Endodermal cell (in vitro differentiated cells): Measurements from ENCODE around the gene SEPHS2. TPM values are rescaled to one million over a fixed set of nuclear protein-coding genes. Genes with fewer than 3 reads are reported as not detected.

ENCODE experiments used
- DNase-seq: peaks from one replicate; pipeline ENCODE4 v3.0.0-alpha.2; 2017
- H3K27ac ChIP-seq: 2 replicates; pipeline ENCODE4 v1.5.1; 2013; ENCODE audit warnings: mild to moderate bottlenecking, low read depth, low read length, moderate library complexity
- H3K27me3 ChIP-seq: 2 replicates; pipeline ENCODE4 v1.6.1; 2013; ENCODE audit warnings: mild to moderate bottlenecking, low read length, moderate library complexity; ENCODE audit not compliant: insufficient read depth, control insufficient read depth, poor library complexity, severe bottlenecking
- H3K36me3 ChIP-seq: 2 replicates; pipeline ENCODE4 v1.7.0; 2013; ENCODE audit warnings: mild to moderate bottlenecking, low read length, moderate library complexity; ENCODE audit not compliant: control insufficient read depth, insufficient read depth
- H3K4me1 ChIP-seq: one replicate; pipeline ENCODE4 v1.7.0; 2013; ENCODE audit warnings: low read length; ENCODE audit not compliant: control insufficient read depth, insufficient read depth
- H3K4me3 ChIP-seq: 2 replicates; pipeline ENCODE4 v1.5.1; 2013; ENCODE audit warnings: mild to moderate bottlenecking, low read length, moderate library complexity
- H3K9ac ChIP-seq: 2 replicates; pipeline ENCODE4 v1.6.1; 2013; ENCODE audit warnings: mild to moderate bottlenecking, low read length, moderate library complexity; ENCODE audit not compliant: poor library complexity, severe bottlenecking; ENCODE audit errors: extremely low read depth
- H3K9me3 ChIP-seq: 2 replicates; pipeline ENCODE4 v1.6.1; 2013; ENCODE audit warnings: mild to moderate bottlenecking, low read length, moderate library complexity; ENCODE audit not compliant: control insufficient read depth
- H3K27ac Mint-ChIP-seq: 2 replicates; pipeline ENCODE4 v1.8.0; 2020; ENCODE audit warnings: mixed read lengths
- H3K27me3 Mint-ChIP-seq: 2 replicates; pipeline ENCODE4 v1.8.0; 2021; ENCODE audit warnings: mild to moderate bottlenecking, mixed read lengths; ENCODE audit not compliant: insufficient read depth
- H3K36me3 Mint-ChIP-seq: 2 replicates; pipeline ENCODE4 v1.8.0; 2020; ENCODE audit warnings: low read depth, mixed read lengths
- H3K4me1 Mint-ChIP-seq: 2 replicates; pipeline ENCODE4 v1.8.0; 2020; ENCODE audit warnings: mixed read lengths
- H3K4me3 Mint-ChIP-seq: 2 replicates; pipeline ENCODE4 v1.8.0; 2020; ENCODE audit warnings: mild to moderate bottlenecking, moderate library complexity, mixed read lengths
- H3K9me3 Mint-ChIP-seq: 2 replicates; pipeline ENCODE4 v1.8.0; 2020; ENCODE audit warnings: mild to moderate bottlenecking, mixed read lengths
- CTCF ChIP-seq: fragments of 200-600 bp; sonication (generic); conservative IDR thresholded peaks from 2 replicates; pipeline ENCODE4 v1.5.0; 2021; ENCODE audit warnings: antibody characterized with exemption, mild to moderate bottlenecking
- WGBS, 2 experiments: methylation state at CpG; one replicate each; pipeline versions ENCODE4 v1.1.5 to v1.1.7; 2013; ENCODE audit warnings: missing lambda C conversion rate in 2 of 2, mixed read lengths in 1 of 2; ENCODE audit not compliant: insufficient coverage in 1 of 2, insufficient read length in 1 of 2; 5-methylcytosine and 5-hydroxymethylcytosine counted together
- total RNA-seq, 2 donors: library from RNA; stranded (reverse); fragmentation: NEBNext Ultra II Directional in 1 of 2; extraction: Animal tissue kit (Norgen Biotek cat#: 25700) in 1 of 2; gene quantifications; 2 replicates in 1 of 2; 3 replicates in 1 of 2; pipeline ENCODE4 v1.2.1, GENCODE V29; 2021

Gene SEPHS2
- total RNA-seq, 2 donors from 2014 or later, result 35.7 to 37.5 TPM

- Histone ChIP-seq H3K27me3 (no peaks in the 10 kb centered on the region), H3K4me3 (no peak overlapping the region), H3K36me3 (peaks cover 14% of the 10 kb centered on the region), H3K9me3 (peaks cover 9% of the 10 kb centered on the region), H3K27ac (no peak overlapping the region), H3K9ac (no peak overlapping the region), H3K4me1 (peaks cover 3% of the 10 kb centered on the region)
- TF ChIP-seq CTCF, result no peak
- Mint-ChIP-seq H3K4me1 (peaks cover 7% of the 10 kb centered on the region), H3K27ac (no peak overlapping the region), H3K36me3 (peaks cover 21% of the 10 kb centered on the region), H3K4me3 (no peak overlapping the region), H3K9me3 (peaks cover 12% of the 10 kb centered on the region), H3K27me3 (peaks cover 12% of the 10 kb centered on the region)
- DNase-seq, result no peak
- WGBS, 2 experiments, result 90 to 91% methylated on average over 10 to 12 of the region's 12 CpGs
Measured at GRCh38 chr16:30447512-30448226, 2.0 kb upstream of the SEPHS2 start.

- peaks cover 12% of the 10 kb centered on the region for H3K9me3 Mint-ChIP-seq
- DNase-seq, result no peak
- TF ChIP-seq CTCF, result no peak
- peaks cover 5% of the 10 kb centered on the region for H3K4me1 Mint-ChIP-seq
- WGBS, 2 experiments, result 82% methylated on average over 10 of the region's 10 CpGs; no CpG with 5 or more reads in 1 of the 2 experiments
- H3K36me3 ChIP-seq, result peaks cover 14% of the 10 kb centered on the region
- H3K36me3 Mint-ChIP-seq, result peaks cover 21% of the 10 kb centered on the region
- no peak overlapping the region for H3K27ac ChIP-seq
- H3K27me3 Mint-ChIP-seq, result peaks cover 12% of the 10 kb centered on the region
- H3K4me1 ChIP-seq, result peaks cover 3% of the 10 kb centered on the region
- peak overlapping the region; percentile 74 for H3K4me3 Mint-ChIP-seq
- H3K9ac ChIP-seq, result no peak overlapping the region
- no peaks in the 10 kb centered on the region for H3K27me3 ChIP-seq
- H3K27ac Mint-ChIP-seq, result peak overlapping the region; percentile 91
- peaks cover 9% of the 10 kb centered on the region for H3K9me3 ChIP-seq
- peak overlapping the region; percentile 82 for H3K4me3 ChIP-seq
Measured at GRCh38 chr16:30446203-30446595, 525 bp upstream of the SEPHS2 start.

DNA sequence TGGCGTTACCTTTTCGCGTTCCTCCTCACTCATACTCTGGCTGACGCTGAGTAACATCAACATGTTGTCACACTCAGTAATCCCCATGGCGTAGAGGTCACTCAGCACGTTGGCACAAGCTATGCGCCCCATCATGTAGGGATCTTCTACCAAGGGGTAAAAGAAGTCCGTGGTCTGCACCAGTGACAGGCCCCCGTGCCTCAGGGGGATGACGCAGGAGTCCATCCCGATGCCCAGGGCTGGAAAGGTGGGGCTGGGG is 596 bp downstream of the SEPHS2 start:
- H3K27me3 Mint-ChIP-seq, result peaks cover 16% of the 10 kb centered on the region
- peaks cover 12% of the 10 kb centered on the region for H3K9me3 Mint-ChIP-seq
- peak overlapping the region; percentile 82 for H3K4me3 ChIP-seq
- 52 to 53% methylated on average over 8 to 11 of the region's 11 CpGs for WGBS, 2 experiments
- H3K9me3 ChIP-seq, result peaks cover 9% of the 10 kb centered on the region
- H3K4me1 Mint-ChIP-seq, result peaks cover 5% of the 10 kb centered on the region
- H3K36me3 Mint-ChIP-seq, result peaks cover 21% of the 10 kb centered on the region
- H3K36me3 ChIP-seq, result peaks cover 14% of the 10 kb centered on the region
- no peaks in the 10 kb centered on the region for H3K27me3 ChIP-seq
- no peak overlapping the region for H3K27ac ChIP-seq
- H3K4me3 Mint-ChIP-seq, result peak overlapping the region; percentile 74
- TF ChIP-seq CTCF, result no peak
- peaks cover 3% of the 10 kb centered on the region for H3K4me1 ChIP-seq
- no peak overlapping the region for H3K27ac Mint-ChIP-seq
- no peak for DNase-seq
- peak overlapping the region; percentile 89 for H3K9ac ChIP-seq
